ENCODE results near the gene ZPR1.

- no peak for TF ChIP-seq CTCF (IDR thresholded peaks at IDR 0.05)
- no peak for TF ChIP-seq POLR2A (IDR thresholded peaks at IDR 0.05)
Observed at GRCh38 chr11:116778556-116778955, 9.3 kb downstream of the ZPR1 start.
